Pancreas (tissue), 10 donors: ENCODE results near the gene FTO. TPM values are rescaled to one million over a fixed set of nuclear protein-coding genes. Genes with fewer than 3 reads are reported as not detected.
"Not testable (repeated sequence)": the region's sequence is repeated elsewhere in the genome, so short reads cannot be mapped to it uniquely, and the experiment has no call there.

ENCODE experiments used
- ATAC-seq, 4 donors: fragments of 200-7000 bp; cut with Tn5 transposase; one replicate each; pipeline versions ENCODE4 v1.8.0 to v1.9.1; 2020; ENCODE audit warnings: mild to moderate bottlenecking in 4 of 4, moderate library complexity in 4 of 4
- DNase-seq, 6 donors: peaks; one replicate each; pipeline ENCODE4 v3.0.0-alpha.2; 2020
- FAIRE-seq: peaks from 2 replicates; lab custom pipeline; 2012; peaks lifted over from hg19 to GRCh38; lab: Jason Lieb, UNC
- H3K27ac ChIP-seq, 4 donors: fragments of 200-600 bp; sonication (generic); 1 replicate in 3 of 4; 2 replicates in 1 of 4; pipeline versions ENCODE4 v1.5.0 to v1.8.0; 2020
- H3K27me3 ChIP-seq, 4 donors: fragments of 200-600 bp; one replicate each; pipeline ENCODE4 v1.8.0; 2021
- H3K36me3 ChIP-seq, 3 donors: fragments of 200-600 bp; sonication (generic) in 1 of 3; one replicate each; pipeline versions ENCODE4 v1.5.0 to v1.8.0; 2020 to 2021
- H3K4me1 ChIP-seq, 3 donors: fragments of 200-600 bp; one replicate each; pipeline ENCODE4 v1.8.0; 2021
- H3K4me3 ChIP-seq, 4 donors: fragments of 200-600 bp; sonication (generic) in 2 of 4; one replicate each; pipeline versions ENCODE4 v1.5.0 to v1.8.0; 2020 to 2021
- H3K9me3 ChIP-seq, 4 donors: fragments of 200-600 bp; one replicate each; pipeline ENCODE4 v1.8.0; 2021
- CTCF ChIP-seq, 4 donors: fragments of 200-600 bp; sonication (generic) in 3 of 4; IDR thresholded peaks; one replicate each; pipeline versions ENCODE4 v1.5.0 to v1.8.0; 2021; ENCODE audit warnings: antibody characterized with exemption in 4 of 4
- WGBS, 2 donors: extraction: QIAGEN DNeasy Blood & Tissue Kit; methylation state at CpG; one replicate each; pipeline ENCODE4 v1.1.7; 2013; 5-methylcytosine and 5-hydroxymethylcytosine counted together
- intact Hi-C, 3 donors: fragments of 100-400 bp; cut with DNase I; formaldehyde crosslinking; loops; one replicate each; pipeline versions ENCODE4 v1.11.1 to v1.14.2; 2022
- polyA plus RNA-seq, 2 donors: library from polyadenylated mRNA; stranded (reverse); fragments of 200-250 nt; gene quantifications; one replicate each; pipeline ENCODE4 v1.2.3, GENCODE V29; 2013
- total RNA-seq, 6 donors: library from RNA; stranded (reverse); fragmentation: NEBNext Ultra II Directional in 4 of 6; extraction: Animal tissue kit (Norgen Biotek cat#: 25700) in 4 of 6; gene quantifications; one replicate each; pipeline versions ENCODE4 v1.2.1 to v1.2.4, GENCODE V29; 2021 to 2023
- donor health status: healthy with polysubstance abuse.
- donor health status: DM: no; HTN: no; CAD: no; lungs with moderate emphysema.
- donor health status: DM: no; HTN: no; CAD: no.
- donor health status: control.
- donor health status: control.
- donor health status: Bipolar disorder and iron deficiency.
- donor health status: DM: yes; HTN: yes; CAD: no.
- donor health status: DM: no; HTN: no; CAD: no.
- donor health status: DM: no; HTN: no; CAD: no.
- donor health status: DM: yes; HTN: yes; CAD: no.

FTO gene
- total and polyA plus RNA-seq, 8 donors, result 7.6 to 45.0 (median 31.7) TPM

DNA sequence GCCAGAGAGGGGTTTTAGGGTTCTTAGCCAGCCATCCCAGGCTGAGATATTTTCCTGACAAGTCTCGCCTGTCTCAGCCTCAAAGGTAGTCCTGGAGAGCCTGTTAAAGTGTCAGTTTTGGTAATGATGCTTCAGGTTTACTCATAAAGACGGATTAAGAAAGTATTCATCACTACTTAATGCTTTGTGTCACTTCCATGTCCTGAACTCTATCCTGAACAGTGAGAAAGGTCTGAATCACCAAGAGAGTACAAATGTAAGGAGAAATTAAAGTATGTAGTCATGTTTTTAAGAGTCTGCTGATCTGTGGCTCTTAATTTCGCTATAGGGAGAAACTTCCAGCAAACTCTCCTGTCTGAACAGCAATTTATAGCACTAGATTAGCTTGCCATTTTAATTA lies 14.3 kb upstream of the FTO start:
- FAIRE-seq, result no peak
- WGBS, 2 donors, result 93 to 94% methylated on average over 3 of the region's 3 CpGs
- TF ChIP-seq CTCF (IDR thresholded peaks at IDR 0.05), result no peak
- no peak for ATAC-seq
- Histone ChIP-seq H3K27ac (no peak overlapping the region), H3K4me3 (no peak overlapping the region), H3K36me3 (no peaks in the 10 kb centered on the region), H3K27me3 (no peaks in the 10 kb centered on the region), H3K4me1 (no peaks in the 10 kb centered on the region), H3K9me3 (no peaks in the 10 kb centered on the region)
- intact Hi-C loops, result no loop called here
- DNase-seq, result no peak

DNA sequence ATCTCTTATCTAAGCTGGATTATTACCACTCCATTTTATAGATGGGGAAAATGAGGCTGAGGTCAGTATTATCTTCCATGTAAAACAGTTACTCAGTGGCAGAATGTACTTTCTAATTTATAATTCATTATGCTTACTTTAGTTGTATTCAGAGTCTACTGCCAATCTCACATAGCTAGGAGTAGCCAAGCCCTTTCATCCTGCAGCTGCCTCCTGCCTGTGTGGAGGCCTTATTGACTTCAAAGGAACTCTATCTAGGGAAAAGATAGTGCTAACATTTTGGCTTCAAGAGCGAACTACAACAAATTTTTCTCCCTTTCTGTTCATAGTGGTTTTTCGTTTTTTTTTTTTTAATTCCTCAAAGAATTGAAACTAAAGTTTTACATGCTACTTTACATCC lies 13.2 kb upstream of the FTO start:
- WGBS, 2 donors, result 89 to 96% methylated on average over 2 of the region's 2 CpGs
- intact Hi-C loops, result no loop called here
- ATAC-seq, result no peak

GRCh38 chr16:53692146-53692545 lies 11.8 kb upstream of the FTO start:
- intact Hi-C loops, result no loop called here
- Histone ChIP-seq H3K9me3 (no peaks in the 10 kb centered on the region), H3K4me1 (no peaks in the 10 kb centered on the region), H3K27me3 (no peaks in the 10 kb centered on the region), H3K36me3 (no peaks in the 10 kb centered on the region), H3K27ac (no peak overlapping the region), H3K4me3 (no peak overlapping the region)
- no peak for TF ChIP-seq CTCF (IDR thresholded peaks at IDR 0.05)
- 89 to 97% methylated on average over 5 of the region's 5 CpGs for WGBS, 2 donors
- ATAC-seq (no peak), FAIRE-seq (no peak), DNase-seq (no peak)

More for the DNA sequence above, 13.2 kb upstream of the FTO start:
- Histone ChIP-seq H3K9me3 (no peaks in the 10 kb centered on the region), H3K27me3 (no peaks in the 10 kb centered on the region), H3K4me1 (no peaks in the 10 kb centered on the region), H3K4me3 (no peak overlapping the region), H3K27ac (no peak overlapping the region), H3K36me3 (no peaks in the 10 kb centered on the region)
- DNase-seq, result no peak
- TF ChIP-seq CTCF (IDR thresholded peaks at IDR 0.05), result no peak
- no peak for FAIRE-seq

- no peak overlapping the region for H3K27ac ChIP-seq
- no peak for ATAC-seq
- TF ChIP-seq CTCF (IDR thresholded peaks at IDR 0.05), result no peak
- WGBS, 2 donors, result 95 to 98% methylated on average over 5 of the region's 5 CpGs
- no peaks in the 10 kb centered on the region for H3K36me3 ChIP-seq
- FAIRE-seq, result no peak
- no peak overlapping the region for H3K4me3 ChIP-seq
- no peaks in the 10 kb centered on the region for H3K27me3 ChIP-seq
- no peaks in the 10 kb centered on the region for H3K4me1 ChIP-seq
- intact Hi-C loops, result no loop called here
- no peak for DNase-seq
- no peaks in the 10 kb centered on the region for H3K9me3 ChIP-seq
Measured at GRCh38 chr16:53693320-53693719, 10.6 kb upstream of the FTO start.

DNA sequence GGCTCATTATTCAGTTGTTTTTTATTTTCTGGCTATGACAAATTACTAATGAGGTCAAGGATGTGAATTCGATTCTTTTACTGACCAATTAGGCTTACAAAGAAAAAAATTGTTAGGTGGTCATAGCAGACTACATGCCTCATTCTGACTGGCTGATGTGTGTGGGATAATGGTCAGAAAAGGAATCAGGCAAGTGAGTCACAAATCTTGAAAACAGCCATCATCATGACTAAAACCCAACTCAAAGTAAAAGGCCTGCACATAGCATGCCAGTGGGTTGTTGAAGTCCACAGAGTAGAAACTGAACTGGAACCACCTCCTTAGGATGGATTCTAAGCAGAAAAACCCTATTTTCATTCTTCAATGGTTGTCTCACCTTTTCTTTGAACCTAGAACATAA lies 8.9 kb upstream of the FTO start:
- H3K36me3 ChIP-seq, result no peaks in the 10 kb centered on the region
- WGBS, 2 donors, result 86 to 88% methylated on average over 1 of the region's 1 CpG
- H3K9me3 ChIP-seq, result no peaks in the 10 kb centered on the region
- H3K4me1 ChIP-seq, result no peaks in the 10 kb centered on the region
- DNase-seq (no peak), ATAC-seq (no peak), FAIRE-seq (no peak)
- TF ChIP-seq CTCF (IDR thresholded peaks at IDR 0.05), result no peak
- H3K27me3 ChIP-seq, result no peaks in the 10 kb centered on the region
- H3K27ac ChIP-seq, result no peak overlapping the region
- no peak overlapping the region for H3K4me3 ChIP-seq
- intact Hi-C loops, result no loop called here

DNA sequence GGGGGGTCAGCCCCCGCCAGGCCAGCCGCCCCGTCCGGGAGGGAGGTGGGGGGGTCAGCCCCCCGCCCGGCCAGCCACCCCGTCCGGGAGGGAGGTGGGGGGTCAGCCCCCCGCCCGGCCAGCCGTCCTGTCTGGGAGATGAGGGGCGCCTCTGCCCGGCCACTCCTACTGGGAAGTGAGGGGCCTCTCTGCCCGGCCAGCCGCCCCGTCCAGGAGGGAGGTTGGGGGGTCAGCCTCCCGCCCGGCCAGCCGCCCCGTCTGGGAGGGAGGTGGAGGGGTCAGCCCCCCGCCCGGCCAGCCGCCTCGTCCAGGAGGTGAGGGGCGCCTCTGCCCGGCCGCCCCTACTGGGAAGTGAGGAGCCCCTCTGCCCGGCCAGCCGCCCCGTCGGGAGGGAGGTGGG lies 5.7 kb upstream of the FTO start:
- DNase-seq, result peak in 2 of 6 donors; percentile 22 to 79
- H3K27ac ChIP-seq, ATAC-seq, H3K4me1 ChIP-seq, H3K36me3 ChIP-seq, H3K27me3 ChIP-seq, intact Hi-C loops, H3K4me3 ChIP-seq, H3K9me3 ChIP-seq, FAIRE-seq: not testable (repeated sequence)
- 95 to 98% methylated on average over 10 to 28 of the region's 31 CpGs for WGBS, 2 donors
